CD1c-positive myeloid dendritic cell (primary cell): Measurements from ENCODE around the gene AOC2.

ENCODE experiments used
- DNase-seq: peaks from one replicate; pipeline ENCODE4 v3.0.0-alpha.2; 2016; ENCODE audit errors: extremely low spot score

Gene AOC2, protein sequence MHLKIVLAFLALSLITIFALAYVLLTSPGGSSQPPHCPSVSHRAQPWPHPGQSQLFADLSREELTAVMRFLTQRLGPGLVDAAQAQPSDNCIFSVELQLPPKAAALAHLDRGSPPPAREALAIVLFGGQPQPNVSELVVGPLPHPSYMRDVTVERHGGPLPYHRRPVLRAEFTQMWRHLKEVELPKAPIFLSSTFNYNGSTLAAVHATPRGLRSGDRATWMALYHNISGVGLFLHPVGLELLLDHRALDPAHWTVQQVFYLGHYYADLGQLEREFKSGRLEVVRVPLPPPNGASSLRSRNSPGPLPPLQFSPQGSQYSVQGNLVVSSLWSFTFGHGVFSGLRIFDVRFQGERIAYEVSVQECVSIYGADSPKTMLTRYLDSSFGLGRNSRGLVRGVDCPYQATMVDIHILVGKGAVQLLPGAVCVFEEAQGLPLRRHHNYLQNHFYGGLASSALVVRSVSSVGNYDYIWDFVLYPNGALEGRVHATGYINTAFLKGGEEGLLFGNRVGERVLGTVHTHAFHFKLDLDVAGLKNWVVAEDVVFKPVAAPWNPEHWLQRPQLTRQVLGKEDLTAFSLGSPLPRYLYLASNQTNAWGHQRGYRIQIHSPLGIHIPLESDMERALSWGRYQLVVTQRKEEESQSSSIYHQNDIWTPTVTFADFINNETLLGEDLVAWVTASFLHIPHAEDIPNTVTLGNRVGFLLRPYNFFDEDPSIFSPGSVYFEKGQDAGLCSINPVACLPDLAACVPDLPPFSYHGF

GRCh38 chr17:42844271-42844670 is at the start of gene AOC2:
AOC2 (plus strand) TSS chr17:42844580; CDS start chr17:42844627, 47 bp downstream.
- no peak for DNase-seq

- no peak for DNase-seq
Observed at GRCh38 chr17:42795061-42795460, 49.3 kb upstream of the AOC2 start.

- DNase-seq: no peak
Observed at GRCh38 chr17:42795465-42795864, 48.9 kb upstream of the AOC2 start.

DNA sequence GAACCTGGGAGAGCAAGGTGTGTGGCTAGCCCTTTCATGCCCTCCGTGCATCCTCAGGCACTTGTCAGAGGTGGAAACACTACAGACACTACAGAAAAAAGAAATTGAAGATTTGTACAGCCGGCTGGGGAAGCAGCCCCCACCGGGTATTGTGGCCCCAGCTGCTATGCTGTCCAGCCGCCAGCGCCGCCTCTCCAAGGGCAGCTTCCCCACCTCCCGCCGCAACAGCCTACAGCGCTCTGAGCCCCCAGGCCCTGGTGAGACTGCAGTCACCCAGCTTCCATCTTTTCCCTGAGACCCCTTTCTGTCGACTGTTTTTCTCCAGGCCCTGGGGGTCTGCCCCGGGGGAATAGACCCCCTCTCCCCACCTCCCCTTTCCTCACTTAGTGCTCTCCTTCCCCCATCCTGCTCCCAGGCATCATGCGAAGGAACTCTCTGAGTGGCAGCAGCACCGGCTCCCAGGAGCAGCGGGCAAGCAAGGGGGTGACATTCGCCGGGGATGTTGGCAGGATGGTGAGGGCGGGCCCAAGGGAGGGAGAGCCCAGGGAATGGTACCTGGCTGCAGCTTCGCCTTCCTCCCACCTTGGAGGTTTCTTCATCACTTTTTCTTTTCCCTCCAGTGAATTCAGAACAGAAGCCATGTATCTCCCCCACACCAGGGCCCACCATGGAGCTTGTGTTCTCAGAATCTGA is 48.2 kb upstream of the AOC2 start:
- no peak for DNase-seq

DNA sequence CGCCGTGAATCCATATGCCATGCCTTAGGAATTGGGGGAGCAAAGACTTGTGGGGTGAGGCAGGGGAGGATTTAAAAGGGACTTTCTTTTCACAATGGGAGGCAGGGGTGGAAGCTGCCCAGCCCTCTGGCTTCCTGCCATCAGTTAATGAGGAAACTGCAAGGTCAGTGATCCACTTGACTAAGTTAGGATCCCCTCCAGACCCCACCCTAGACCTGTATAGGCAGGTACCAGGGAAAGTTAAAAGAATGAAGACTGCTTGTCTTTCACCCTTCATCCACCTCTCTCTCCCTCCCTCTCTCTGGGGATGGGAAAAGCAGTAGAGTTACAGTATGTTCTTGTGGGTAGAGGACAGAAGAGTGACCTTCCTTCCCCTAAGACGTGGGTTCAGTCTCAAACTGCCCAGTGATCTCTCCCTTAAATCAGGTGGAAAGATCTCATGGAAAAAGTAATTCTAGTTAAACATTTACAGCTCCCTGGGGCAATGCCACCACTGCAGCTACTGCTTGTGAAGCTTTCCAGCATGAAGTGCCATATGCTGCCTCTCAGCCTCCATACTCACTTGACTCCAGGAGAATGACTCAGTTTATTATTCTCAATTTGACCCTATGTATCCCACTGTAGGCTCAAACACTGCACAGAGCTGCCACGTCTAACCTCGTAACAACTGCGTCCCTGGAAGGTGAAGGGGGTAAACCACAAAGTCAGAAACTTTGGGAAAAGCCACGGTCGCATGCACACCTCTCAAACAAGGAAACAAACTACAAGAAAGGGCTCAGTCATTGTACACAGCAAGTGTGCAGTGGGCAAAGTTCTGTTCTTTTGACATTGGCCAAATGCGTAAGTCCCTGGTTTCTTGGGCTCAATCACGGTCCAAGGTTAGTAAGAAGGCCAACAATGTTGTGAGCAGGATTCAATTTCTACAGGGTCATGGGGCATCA is 47.0 kb upstream of the AOC2 start:
- DNase-seq: no peak

GRCh38 chr17:42798011-42798382 is 46.4 kb upstream of the AOC2 start:
- no peak for DNase-seq

DNA sequence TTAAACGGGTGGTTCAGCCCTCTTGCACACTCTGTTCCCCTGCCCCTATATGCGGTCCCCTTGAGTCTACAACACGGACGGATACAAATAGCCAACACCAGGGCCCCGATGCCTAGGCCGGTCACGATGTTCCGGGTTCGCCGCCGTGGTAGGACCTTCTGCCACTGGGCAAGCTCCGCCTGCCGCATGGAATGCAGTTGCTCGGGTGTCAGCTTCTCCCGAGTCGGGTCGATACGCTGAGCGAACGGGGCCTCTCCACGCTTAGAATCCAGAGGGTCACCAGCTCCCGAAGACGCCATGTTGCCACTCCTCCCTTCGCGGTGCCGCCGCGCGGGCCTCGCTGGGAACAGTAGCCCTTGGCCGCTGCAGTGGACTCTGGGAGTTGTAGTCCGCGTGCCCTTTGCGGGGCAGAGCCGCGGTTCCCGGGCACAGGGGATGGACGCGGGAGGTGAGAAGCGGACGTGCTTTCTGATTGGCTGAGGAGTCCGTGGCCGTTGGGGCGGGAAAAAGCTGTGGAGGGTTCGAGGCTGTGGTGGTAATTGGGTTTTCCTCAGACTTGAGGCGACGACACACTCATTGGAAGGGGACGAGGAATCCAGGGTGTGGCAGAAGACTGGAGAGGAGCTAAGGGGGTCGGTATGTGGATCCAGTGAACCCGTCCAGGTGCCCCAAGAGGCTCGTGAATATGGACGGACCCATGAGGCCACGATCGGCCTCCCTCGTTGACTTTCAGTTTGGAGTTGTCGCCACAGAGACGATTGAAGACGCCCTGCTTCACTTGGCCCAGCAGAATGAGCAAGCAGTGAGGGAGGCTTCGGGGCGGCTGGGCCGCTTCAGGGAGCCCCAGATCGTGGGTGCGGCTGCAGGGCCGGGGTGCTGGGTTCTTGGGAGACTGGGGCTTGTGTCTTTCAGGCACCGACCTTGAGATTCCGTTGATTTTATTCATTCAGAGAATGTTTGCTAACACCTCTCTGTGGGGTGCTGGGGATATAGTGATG is 45.7 kb upstream of the AOC2 start, which contains the start of the genes CNTD1 and COA3:
Gene CNTD1 (plus strand): TSS at position 479 of the 998 bp plus-strand sequence. CDS start 207 bp downstream, at position 686.
Gene COA3 (minus strand): TSS at position 322 of the 998 bp plus-strand sequence. CDS start 23 bp downstream, at position 299.
- DNase-seq: peak; percentile 79

- DNase-seq: no peak
Observed at GRCh38 chr17:42803074-42803883, 41.1 kb upstream of the AOC2 start.

DNA sequence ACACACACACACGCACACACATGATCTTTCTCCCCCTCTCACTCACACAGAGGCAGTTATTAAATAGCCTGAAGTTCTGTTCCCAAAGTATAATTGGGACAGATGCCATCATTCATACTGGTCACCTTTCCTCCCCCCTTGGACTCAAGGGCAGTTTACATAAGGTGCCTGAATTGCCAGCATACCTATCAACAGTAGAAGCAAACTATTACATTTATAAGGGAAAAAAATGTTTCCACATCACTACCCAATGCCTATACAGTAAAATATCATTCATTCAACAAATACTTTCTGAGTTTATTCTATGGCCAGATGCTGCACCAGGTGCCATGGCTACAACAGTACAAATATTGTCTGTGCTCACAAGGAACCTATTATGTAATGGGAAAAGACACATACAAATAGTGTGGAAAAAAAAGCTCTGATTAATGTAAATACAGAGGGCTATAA is 39.4 kb upstream of the AOC2 start:
- DNase-seq: no peak

DNA sequence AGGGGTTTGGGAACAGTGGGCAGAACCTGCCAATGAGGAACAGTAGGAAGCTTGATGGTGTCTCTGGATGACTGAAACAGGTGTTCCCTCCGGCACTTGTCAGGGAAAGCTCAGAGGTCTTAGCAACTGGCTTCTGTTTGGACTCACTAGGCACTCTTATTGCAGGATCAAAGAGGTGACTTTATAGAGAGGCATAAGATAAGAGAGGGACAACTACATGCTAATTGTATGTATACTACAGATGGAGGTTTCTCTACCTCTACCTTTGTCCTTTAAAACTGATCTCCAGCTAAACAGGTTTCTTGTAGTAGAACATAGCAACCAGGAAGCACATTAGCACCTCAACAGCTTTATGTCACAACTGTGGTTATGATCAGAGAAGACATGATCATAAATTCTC is 38.1 kb upstream of the AOC2 start:
- no peak for DNase-seq

- DNase-seq: no peak
Observed at GRCh38 chr17:42809250-42809649, 35.1 kb upstream of the AOC2 start.

GRCh38 chr17:42814633-42815399 is 29.6 kb upstream of the AOC2 start:
- no peak for DNase-seq

DNA sequence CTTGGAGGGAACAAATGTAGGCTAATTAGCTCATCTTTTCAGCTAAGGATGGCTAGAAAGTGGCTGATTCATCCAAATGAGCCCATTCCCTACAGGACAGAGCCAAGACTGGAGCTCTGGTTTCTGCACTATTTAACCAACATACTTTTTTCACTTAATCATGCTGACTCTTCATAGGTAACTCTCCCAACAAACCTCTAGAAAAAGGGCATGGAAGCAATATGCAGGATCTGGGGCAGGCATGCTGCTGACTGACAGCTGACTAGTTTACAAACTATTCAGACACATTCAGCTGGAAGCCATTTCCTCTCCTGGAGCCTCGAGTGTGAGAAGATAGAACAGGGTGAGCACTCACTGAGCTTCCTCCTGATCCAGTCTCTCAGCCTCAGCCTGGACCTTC is 26.5 kb upstream of the AOC2 start:
- DNase-seq: no peak

- DNase-seq: no peak
Observed at GRCh38 chr17:42818379-42818778, 26.0 kb upstream of the AOC2 start.

GRCh38 chr17:42819939-42820535 is 24.3 kb upstream of the AOC2 start:
- DNase-seq: peak; percentile 75

DNA sequence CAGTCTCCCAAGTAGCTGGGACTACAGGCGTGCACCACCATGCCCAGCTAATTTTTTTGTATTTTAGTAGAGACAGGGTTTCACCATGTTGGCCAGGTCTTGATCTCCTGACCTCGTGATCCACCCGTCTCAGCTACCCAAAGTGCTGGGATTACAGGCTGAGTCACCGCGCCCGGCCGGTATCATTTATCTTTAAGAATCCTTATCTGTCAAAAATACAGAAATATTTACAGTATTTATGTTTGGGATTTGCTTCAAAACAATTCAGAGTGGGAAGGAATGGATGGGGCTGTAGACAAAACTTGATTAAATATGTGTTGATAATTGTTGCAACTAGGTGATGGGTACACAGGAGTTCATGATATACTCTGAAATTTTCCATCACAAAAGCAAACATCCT is 23.2 kb upstream of the AOC2 start:
- no peak for DNase-seq

- DNase-seq: no peak
Observed at GRCh38 chr17:42827472-42827871, 16.9 kb upstream of the AOC2 start.

- no peak for DNase-seq
Observed at GRCh38 chr17:42830971-42831370, 13.4 kb upstream of the AOC2 start.
